Left renal cortex interstitium (tissue), 4 donors: ENCODE measurements around the gene SYNE1. TPM values are rescaled to one million over a fixed set of nuclear protein-coding genes. Genes with fewer than 3 reads are reported as not detected.
"Not testable (repeated sequence)": the region's sequence is repeated elsewhere in the genome, so short reads cannot be mapped to it uniquely, and the experiment has no call there.

Experiments
- DNase-seq, 4 donors: peaks; one replicate each; pipeline ENCODE4 v3.0.0-alpha.2; 2013; ENCODE audit warnings: low read depth in 4 of 4, low spot score in 2 of 4, missing footprints in 1 of 4
- polyA plus RNA-seq, 4 donors: library from polyadenylated mRNA; unstranded; fragments of 120-200 nt; gene quantifications; one replicate each; pipeline ENCODE4 v1.2.1, GENCODE V29; 2013; ENCODE audit not compliant: insufficient read length in 4 of 4

Gene SYNE1
- polyA plus RNA-seq, 4 donors: 85.2 to 106 (median 101) TPM

- DNase-seq: no peak
These were observed 549.5 kb downstream of the SYNE1 start for GRCh38 chr6:152087701-152088100.

DNA sequence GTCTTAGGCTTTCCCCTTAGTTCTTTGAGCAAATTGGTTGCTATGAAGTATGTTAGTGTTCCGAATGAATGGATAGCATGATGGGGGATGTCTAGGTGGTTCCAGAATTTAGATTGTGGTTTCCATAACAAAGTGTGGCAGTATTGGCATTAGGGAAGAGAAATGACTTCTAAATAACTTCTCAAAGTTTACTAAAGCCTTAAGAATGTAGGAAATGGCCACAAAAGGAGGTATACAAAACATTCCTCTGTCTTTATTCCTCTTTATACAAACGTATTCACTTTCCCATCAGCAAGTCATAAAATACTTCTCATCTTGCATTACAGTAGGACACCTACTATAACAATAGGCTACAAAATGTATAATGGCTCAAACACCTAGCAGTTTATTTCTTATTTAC is 550.1 kb downstream of the SYNE1 start:
- DNase-seq: no peak

- no peak for DNase-seq
These were observed 550.8 kb downstream of the SYNE1 start for GRCh38 chr6:152086223-152086873.

DNA sequence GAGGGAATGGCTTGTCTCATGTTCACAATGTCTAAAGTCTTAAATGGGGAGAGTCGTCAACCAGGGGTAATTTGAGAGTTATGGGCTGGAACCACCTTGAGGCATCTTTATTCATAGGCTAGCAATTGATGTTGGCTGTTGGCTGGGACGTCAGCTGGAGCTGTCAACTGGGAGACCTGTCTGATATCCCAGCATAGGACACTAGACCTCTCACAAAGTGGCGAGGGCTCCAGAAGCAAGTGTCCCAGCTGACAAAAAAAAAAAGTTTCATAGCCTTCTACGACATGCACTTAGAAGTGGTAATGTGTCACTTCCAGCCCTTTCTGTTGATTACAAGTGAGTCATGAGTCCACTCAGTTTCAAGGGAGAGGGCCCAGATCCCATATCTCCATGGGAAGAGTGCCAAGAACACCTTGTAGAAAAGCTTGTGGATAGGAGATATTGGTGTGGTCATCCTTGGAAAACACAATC is 551.7 kb downstream of the SYNE1 start:
- peak in 2 of 4 donors; percentile 5 to 29 for DNase-seq

- DNase-seq: no peak
These were observed 558.4 kb downstream of the SYNE1 start for GRCh38 chr6:152078804-152079203.

- DNase-seq: no peak
These were observed 559.2 kb downstream of the SYNE1 start for GRCh38 chr6:152078001-152078400.

GRCh38 chr6:152076242-152076641 is 560.9 kb downstream of the SYNE1 start:
- DNase-seq: not testable (repeated sequence)

- DNase-seq: no peak
These were observed 565.3 kb downstream of the SYNE1 start for GRCh38 chr6:152071843-152072242.

Other genes starting within 250 kb of the SYNE1 start
- 10 to 100 TPM; 12.5 to 21.8 (median 16.0) TPM for gene MYCT1, start 60.5 kb upstream of the SYNE1 start, polyA plus RNA-seq
- 1 to 10 TPM in 2 of 4 donors, under 1 TPM in 2; 0.59 to 1.2 (median 0.88) TPM for gene VIP, start 113.4 kb upstream of the SYNE1 start, polyA plus RNA-seq